Type B pancreatic cell (in vitro differentiated cells): Measurements from ENCODE around the gene TPO. TPM values are rescaled to one million over a fixed set of nuclear protein-coding genes. Genes with fewer than 3 reads are reported as not detected.

ENCODE experiments used
- DNase-seq: peaks from one replicate; pipeline ENCODE4 v3.0.0; 2021; ENCODE audit warnings: mixed read lengths; ENCODE audit not compliant: unreplicated experiment; ENCODE audit errors: extremely low spot score
- H3K27ac Mint-ChIP-seq: 2 replicates; pipeline ENCODE4 v1.8.0; 2021; ENCODE audit warnings: mild to moderate bottlenecking, mixed read lengths
- H3K27me3 Mint-ChIP-seq: 2 replicates; pipeline ENCODE4 v1.8.0; 2021; ENCODE audit warnings: mixed read lengths
- H3K36me3 Mint-ChIP-seq: 2 replicates; pipeline ENCODE4 v1.8.0; 2021; ENCODE audit warnings: mixed read lengths
- H3K4me1 Mint-ChIP-seq: one replicate; pipeline ENCODE4 v1.8.0; 2021; ENCODE audit warnings: mixed read lengths; ENCODE audit not compliant: unreplicated experiment
- H3K4me3 Mint-ChIP-seq: 2 replicates; pipeline ENCODE4 v1.8.0; 2021; ENCODE audit warnings: mild to moderate bottlenecking, mixed read lengths
- H3K9me3 Mint-ChIP-seq: 2 replicates; pipeline ENCODE4 v1.8.0; 2021; ENCODE audit warnings: mixed read lengths
- total RNA-seq: library from RNA; stranded (reverse); gene quantifications from 2 replicates; pipeline ENCODE4 v1.2.1, GENCODE V29; 2021; ENCODE audit warnings: low replicate concordance
- TF ChIP-seq, protein P1 (sequence below): fragments of 200-600 bp; sonication (generic); conservative IDR thresholded peaks from 2 replicates; pipeline ENCODE4 v1.5.0; 2021; ENCODE audit warnings: antibody characterized with exemption, mild to moderate bottlenecking

The TPO gene
- total RNA-seq, 1 donor from 2014 or later: not detected

- TF ChIP-seq, protein P1, sequence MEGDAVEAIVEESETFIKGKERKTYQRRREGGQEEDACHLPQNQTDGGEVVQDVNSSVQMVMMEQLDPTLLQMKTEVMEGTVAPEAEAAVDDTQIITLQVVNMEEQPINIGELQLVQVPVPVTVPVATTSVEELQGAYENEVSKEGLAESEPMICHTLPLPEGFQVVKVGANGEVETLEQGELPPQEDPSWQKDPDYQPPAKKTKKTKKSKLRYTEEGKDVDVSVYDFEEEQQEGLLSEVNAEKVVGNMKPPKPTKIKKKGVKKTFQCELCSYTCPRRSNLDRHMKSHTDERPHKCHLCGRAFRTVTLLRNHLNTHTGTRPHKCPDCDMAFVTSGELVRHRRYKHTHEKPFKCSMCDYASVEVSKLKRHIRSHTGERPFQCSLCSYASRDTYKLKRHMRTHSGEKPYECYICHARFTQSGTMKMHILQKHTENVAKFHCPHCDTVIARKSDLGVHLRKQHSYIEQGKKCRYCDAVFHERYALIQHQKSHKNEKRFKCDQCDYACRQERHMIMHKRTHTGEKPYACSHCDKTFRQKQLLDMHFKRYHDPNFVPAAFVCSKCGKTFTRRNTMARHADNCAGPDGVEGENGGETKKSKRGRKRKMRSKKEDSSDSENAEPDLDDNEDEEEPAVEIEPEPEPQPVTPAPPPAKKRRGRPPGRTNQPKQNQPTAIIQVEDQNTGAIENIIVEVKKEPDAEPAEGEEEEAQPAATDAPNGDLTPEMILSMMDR: no peak
- DNase-seq: no peak
- H3K27me3 Mint-ChIP-seq: peaks cover 5% of the 10 kb centered on the region
- no peak overlapping the region for H3K27ac Mint-ChIP-seq
- H3K4me3 Mint-ChIP-seq: no peak overlapping the region
- H3K36me3 Mint-ChIP-seq: no peaks in the 10 kb centered on the region
- no peaks in the 10 kb centered on the region for H3K4me1 Mint-ChIP-seq
- no peaks in the 10 kb centered on the region for H3K9me3 Mint-ChIP-seq
Measured at GRCh38 chr2:1495676-1496358, 82.6 kb downstream of the TPO start.

DNA sequence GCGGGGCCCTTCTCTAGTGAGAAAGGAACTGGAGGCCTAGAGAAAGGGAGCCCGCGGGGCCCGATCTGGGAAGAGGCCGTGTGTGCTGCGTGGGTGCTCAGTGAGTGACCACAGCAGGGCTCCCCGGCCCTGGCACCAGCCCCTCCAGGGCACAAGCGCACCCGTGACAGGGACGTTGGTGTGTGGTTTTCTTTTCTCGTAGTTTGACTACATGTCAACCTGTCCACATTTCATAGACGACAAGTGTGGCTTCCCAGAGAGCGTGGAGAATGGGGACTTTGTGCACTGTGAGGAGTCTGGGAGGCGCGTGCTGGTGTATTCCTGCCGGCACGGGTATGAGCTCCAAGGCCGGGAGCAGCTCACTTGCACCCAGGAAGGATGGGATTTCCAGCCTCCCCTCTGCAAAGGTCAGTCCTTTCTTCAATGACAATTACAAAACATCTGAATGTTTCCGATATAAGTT is 83.1 kb downstream of the TPO start:
- no peaks in the 10 kb centered on the region for H3K9me3 Mint-ChIP-seq
- H3K4me1 Mint-ChIP-seq: no peaks in the 10 kb centered on the region
- peaks cover 5% of the 10 kb centered on the region for H3K27me3 Mint-ChIP-seq
- H3K27ac Mint-ChIP-seq: no peak overlapping the region
- TF ChIP-seq, protein P1: no peak
- no peaks in the 10 kb centered on the region for H3K36me3 Mint-ChIP-seq
- H3K4me3 Mint-ChIP-seq: no peak overlapping the region
- DNase-seq: no peak

GRCh38 chr2:1497122-1497611 is 83.9 kb downstream of the TPO start:
- H3K4me3 Mint-ChIP-seq: no peak overlapping the region
- no peaks in the 10 kb centered on the region for H3K36me3 Mint-ChIP-seq
- no peak overlapping the region for H3K27ac Mint-ChIP-seq

GRCh38 chr2:1498176-1498575 is 84.9 kb downstream of the TPO start:
- Mint-ChIP-seq H3K27ac (no peak overlapping the region), H3K4me3 (no peak overlapping the region), H3K27me3 (no peaks in the 10 kb centered on the region), H3K36me3 (no peaks in the 10 kb centered on the region), H3K9me3 (no peaks in the 10 kb centered on the region), H3K4me1 (no peaks in the 10 kb centered on the region)
- no peak for DNase-seq
- TF ChIP-seq, protein P1: no peak

More at GRCh38 chr2:1497122-1497611, 83.9 kb downstream of the TPO start:
- TF ChIP-seq, protein P1: no peak
- no peak for DNase-seq
- no peaks in the 10 kb centered on the region for H3K4me1 Mint-ChIP-seq
- peaks cover 4% of the 10 kb centered on the region for H3K27me3 Mint-ChIP-seq
- H3K9me3 Mint-ChIP-seq: no peaks in the 10 kb centered on the region

DNA sequence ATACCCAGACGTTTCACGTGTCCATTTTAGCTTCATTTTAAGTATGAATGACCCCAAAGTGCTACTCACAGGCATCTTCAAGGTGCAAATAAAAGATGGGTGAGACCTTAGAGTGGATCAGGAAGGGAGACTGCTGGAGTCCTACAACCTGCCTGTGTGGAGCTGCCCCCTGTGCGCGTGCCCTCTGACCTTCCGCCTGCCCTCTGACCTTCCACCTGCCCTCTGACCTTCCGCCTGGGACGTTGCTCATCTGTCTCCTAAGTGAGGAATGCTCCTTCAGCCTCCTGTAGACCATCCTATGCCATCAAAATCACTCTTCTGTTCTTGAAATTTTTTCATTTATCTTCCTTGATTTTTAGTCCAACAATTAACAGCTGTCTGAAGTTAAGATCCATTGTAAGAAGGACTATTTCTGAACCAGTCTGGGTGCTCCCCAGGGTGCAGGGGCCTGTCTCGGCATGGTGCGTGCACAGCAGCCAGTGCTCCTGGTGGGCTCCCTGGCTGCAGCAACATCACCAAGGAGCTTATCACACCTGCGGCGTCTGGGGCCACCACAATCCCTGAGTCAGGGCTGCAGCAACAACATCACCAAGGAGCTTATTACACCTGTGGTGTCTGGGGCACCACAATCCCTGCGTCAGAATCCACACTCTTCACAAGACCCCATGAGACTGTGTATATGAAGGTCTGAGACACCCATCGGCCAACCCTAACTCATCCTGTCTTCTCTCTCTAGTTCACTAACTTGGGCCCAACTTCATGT is 86.0 kb downstream of the TPO start:
- H3K9me3 Mint-ChIP-seq: no peaks in the 10 kb centered on the region
- no peaks in the 10 kb centered on the region for H3K4me1 Mint-ChIP-seq
- TF ChIP-seq, protein P1: no peak
- no peaks in the 10 kb centered on the region for H3K36me3 Mint-ChIP-seq
- no peaks in the 10 kb centered on the region for H3K27me3 Mint-ChIP-seq
- H3K4me3 Mint-ChIP-seq: no peak overlapping the region
- no peak for DNase-seq
- H3K27ac Mint-ChIP-seq: no peak overlapping the region
